Smooth muscle cell (in vitro differentiated cells): ENCODE measurements around the gene SYTL1. TPM values are rescaled to one million over a fixed set of nuclear protein-coding genes. Genes with fewer than 3 reads are reported as not detected.
A peak's percentile ranks its signal among the peaks of the same experiment; 100 is the strongest.

Experiments
- DNase-seq: peaks from one replicate; lab custom pipeline; 2025; ENCODE audit not compliant: unreplicated experiment; lab: John Stamatoyannopoulos, UW
- H2AFZ ChIP-seq: fragments of 200-600 bp; sonication (generic); 2 replicates; pipeline ENCODE4 v1.6.0; 2016; ENCODE audit warnings: antibody characterized with exemption, low read depth, mild to moderate bottlenecking
- H3F3A ChIP-seq: fragments of 200-600 bp; sonication (generic); 2 replicates; pipeline ENCODE4 v1.6.0; 2017; ENCODE audit warnings: antibody characterized with exemption, low read depth
- H3K27ac ChIP-seq: fragments of 200-600 bp; sonication (generic); 2 replicates; pipeline ENCODE4 v1.5.1; 2016; ENCODE audit warnings: low read depth, mild to moderate bottlenecking
- H3K27me3 ChIP-seq: fragments of 200-600 bp; sonication (generic); 2 replicates; pipeline ENCODE4 v1.6.1; 2016; ENCODE audit warnings: low read depth, mild to moderate bottlenecking
- H3K36me3 ChIP-seq: fragments of 200-600 bp; sonication (generic); 2 replicates; pipeline ENCODE4 v1.5.1; 2016; ENCODE audit warnings: low read depth
- H3K4me1 ChIP-seq: fragments of 200-600 bp; sonication (generic); 2 replicates; pipeline ENCODE4 v1.5.1; 2016; ENCODE audit warnings: low read depth
- H3K4me2 ChIP-seq: fragments of 200-600 bp; sonication (generic); 2 replicates; pipeline ENCODE4 v1.6.0; 2016; ENCODE audit warnings: mild to moderate bottlenecking
- H3K4me3 ChIP-seq: fragments of 200-600 bp; sonication (generic); 2 replicates; pipeline ENCODE4 v1.5.1; 2016; ENCODE audit warnings: mild to moderate bottlenecking
- H3K79me2 ChIP-seq: fragments of 200-600 bp; sonication (generic); 2 replicates; pipeline ENCODE4 v1.6.0; 2016; ENCODE audit warnings: low read depth, mild to moderate bottlenecking
- H3K9ac ChIP-seq: fragments of 200-600 bp; sonication (generic); 2 replicates; pipeline ENCODE4 v1.6.0; 2016; ENCODE audit warnings: low read depth
- H3K9me3 ChIP-seq: fragments of 200-600 bp; sonication (generic); replicated peaks from 2 replicates; pipeline ENCODE4 v1.5.1; 2016; ENCODE audit warnings: low read depth
- H4K20me1 ChIP-seq: fragments of 200-600 bp; sonication (generic); 2 replicates; pipeline ENCODE4 v1.6.0; 2016; ENCODE audit warnings: low read depth
- CTCF ChIP-seq: fragments of 200-600 bp; sonication (generic); IDR thresholded peaks from 2 replicates; pipeline ENCODE4 v1.5.1; 2017; ENCODE audit warnings: borderline replicate concordance, mild to moderate bottlenecking, antibody characterized with exemption; ENCODE audit not compliant: insufficient read depth, poor library complexity, severe bottlenecking
- WGBS: methylation state at CpG from one replicate; pipeline ENCODE4 v1.1.7; 2016; ENCODE audit warnings: low lambda C conversion rate; 5-methylcytosine and 5-hydroxymethylcytosine counted together
- polyA plus RNA-seq: library from polyadenylated mRNA; unstranded; fragments of >200 nt; fragmentation: Nextera tagmentation; extraction: Ambion mirVana; gene quantifications from 2 replicates; pipeline ENCODE4 v1.2.1, GENCODE V29; 2016
- total RNA-seq: library from RNA; depleted of rRNA; stranded (reverse); fragments of >200 nt; gene quantifications from 2 replicates; pipeline ENCODE4 v1.2.3, GENCODE V29; 2014

Gene SYTL1
- total and polyA plus RNA-seq, 2 experiments from 2014 or later = 14.2 to 16.5 TPM

DNA sequence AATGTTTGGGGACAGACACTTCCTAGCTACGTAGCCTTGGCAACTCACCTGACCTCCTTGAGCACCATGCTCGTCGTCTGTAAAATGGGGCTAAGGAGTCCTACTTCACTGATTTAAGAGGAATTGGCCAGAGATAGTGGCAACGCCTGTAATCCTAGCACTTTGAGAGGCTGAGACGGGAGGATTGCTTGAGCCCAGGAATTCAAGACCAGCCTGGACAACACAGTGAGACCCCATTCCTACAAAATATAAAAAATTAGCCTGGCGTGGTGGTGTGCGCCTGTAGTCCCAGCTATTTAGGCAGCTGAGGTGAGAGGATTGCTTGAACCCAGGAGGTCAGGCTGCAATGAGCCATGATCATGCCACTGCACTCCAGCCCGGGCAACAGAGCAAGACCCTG lies 4.5 kb downstream of the SYTL1 start:
- no peak for DNase-seq
- H3K4me2 ChIP-seq = no peak overlapping the region
- H3K79me2 ChIP-seq = no peaks in the 10 kb centered on the region
- H3K4me3 ChIP-seq = no peak overlapping the region
- H4K20me1 ChIP-seq = no peaks in the 10 kb centered on the region
- H3K27me3 ChIP-seq = no peaks in the 10 kb centered on the region
- no peak overlapping the region for H3K9ac ChIP-seq
- peaks cover 25% of the 10 kb centered on the region for H3K4me1 ChIP-seq
- H2AFZ ChIP-seq = no peak overlapping the region
- no peaks in the 10 kb centered on the region for H3K9me3 ChIP-seq
- no peaks in the 10 kb centered on the region for H3K36me3 ChIP-seq
- 99% methylated on average over 8 of the region's 8 CpGs for WGBS
- no peak for TF ChIP-seq CTCF
- H3F3A ChIP-seq = no peaks in the 10 kb centered on the region
- no peak overlapping the region for H3K27ac ChIP-seq

GRCh38 chr1:27346991-27347624 lies 5.3 kb downstream of the SYTL1 start:
- no peak overlapping the region for H3K9ac ChIP-seq
- 77% methylated on average over 14 of the region's 14 CpGs for WGBS
- H2AFZ ChIP-seq = no peak overlapping the region
- H3K4me3 ChIP-seq = no peak overlapping the region
- no peak overlapping the region for H3K27ac ChIP-seq
- H3K79me2 ChIP-seq = no peaks in the 10 kb centered on the region
- no peaks in the 10 kb centered on the region for H3K9me3 ChIP-seq
- no peak for DNase-seq
- H3K36me3 ChIP-seq = no peaks in the 10 kb centered on the region
- H4K20me1 ChIP-seq = no peaks in the 10 kb centered on the region
- H3F3A ChIP-seq = no peaks in the 10 kb centered on the region
- no peak overlapping the region for H3K4me2 ChIP-seq
- no peaks in the 10 kb centered on the region for H3K27me3 ChIP-seq
- H3K4me1 ChIP-seq = peaks cover 17% of the 10 kb centered on the region
- TF ChIP-seq CTCF = no peak

- Histone ChIP-seq H3K4me1 (peaks cover 7% of the 10 kb centered on the region), H3K27ac (no peak overlapping the region), H3K4me3 (peak overlapping the region; percentile 44), H3F3A (no peaks in the 10 kb centered on the region), H3K79me2 (no peaks in the 10 kb centered on the region), H3K9me3 (no peaks in the 10 kb centered on the region), H3K27me3 (no peaks in the 10 kb centered on the region), H4K20me1 (no peaks in the 10 kb centered on the region), H2AFZ (no peak overlapping the region), H3K9ac (no peak overlapping the region), H3K36me3 (no peaks in the 10 kb centered on the region), H3K4me2 (peak overlapping the region; percentile 78)
- no peak for TF ChIP-seq CTCF
- no peak for DNase-seq
- WGBS = 23% methylated on average over 37 of the region's 51 CpGs
Measured at GRCh38 chr1:27348861-27349783, 7.3 kb downstream of the SYTL1 start.
